Fibroblast of villous mesenchyme (primary cell): Measurements from ENCODE around the gene CTAGE1. TPM values are rescaled to one million over a fixed set of nuclear protein-coding genes. Genes with fewer than 3 reads are reported as not detected.

Experiments used
- DNase-seq: peaks from one replicate; pipeline ENCODE4 v3.0.0-alpha.2; 2010; ENCODE audit warnings: low read depth
- H3K4me3 ChIP-seq: 2 replicates; pipeline ENCODE4 v1.5.1; 2011; ENCODE audit warnings: low read depth, mild to moderate bottlenecking, low read length
- total RNA-seq: library from RNA; depleted of rRNA; stranded (reverse); fragments of >200 nt; gene quantifications from 2 replicates; pipeline ENCODE4 v1.2.3, GENCODE V29; 2012
- TF ChIP-seq, protein P1 (sequence below): IDR thresholded peaks from 2 replicates; pipeline ENCODE4 v1.5.1; 2012; ENCODE audit warnings: low read depth, mild to moderate bottlenecking, low read length; ENCODE audit not compliant: insufficient read depth

Gene CTAGE1
- total RNA-seq, 1 donor, result 0.43 TPM

DNA sequence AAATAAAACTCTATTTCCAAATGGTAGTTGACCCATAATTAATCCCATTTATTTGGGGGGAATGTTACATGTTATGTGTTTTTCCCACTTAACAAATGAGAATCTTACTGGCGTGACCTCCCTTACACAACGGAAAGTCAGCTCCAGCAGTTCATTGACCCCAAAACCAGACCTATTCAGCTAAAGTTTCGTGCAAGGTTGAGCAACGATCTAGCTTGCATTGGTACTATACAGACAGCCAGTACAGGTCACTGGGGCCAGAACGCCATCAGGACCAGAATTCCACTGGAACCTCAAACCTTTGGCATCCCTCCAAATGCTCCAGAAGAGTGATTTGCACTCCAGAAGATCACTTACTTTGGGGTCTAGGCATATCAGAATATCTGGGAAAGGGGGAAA lies 6.8 kb upstream of the CTAGE1 start:
- DNase-seq, result no peak
- H3K4me3 ChIP-seq, result no peak overlapping the region
- TF ChIP-seq, protein P1, sequence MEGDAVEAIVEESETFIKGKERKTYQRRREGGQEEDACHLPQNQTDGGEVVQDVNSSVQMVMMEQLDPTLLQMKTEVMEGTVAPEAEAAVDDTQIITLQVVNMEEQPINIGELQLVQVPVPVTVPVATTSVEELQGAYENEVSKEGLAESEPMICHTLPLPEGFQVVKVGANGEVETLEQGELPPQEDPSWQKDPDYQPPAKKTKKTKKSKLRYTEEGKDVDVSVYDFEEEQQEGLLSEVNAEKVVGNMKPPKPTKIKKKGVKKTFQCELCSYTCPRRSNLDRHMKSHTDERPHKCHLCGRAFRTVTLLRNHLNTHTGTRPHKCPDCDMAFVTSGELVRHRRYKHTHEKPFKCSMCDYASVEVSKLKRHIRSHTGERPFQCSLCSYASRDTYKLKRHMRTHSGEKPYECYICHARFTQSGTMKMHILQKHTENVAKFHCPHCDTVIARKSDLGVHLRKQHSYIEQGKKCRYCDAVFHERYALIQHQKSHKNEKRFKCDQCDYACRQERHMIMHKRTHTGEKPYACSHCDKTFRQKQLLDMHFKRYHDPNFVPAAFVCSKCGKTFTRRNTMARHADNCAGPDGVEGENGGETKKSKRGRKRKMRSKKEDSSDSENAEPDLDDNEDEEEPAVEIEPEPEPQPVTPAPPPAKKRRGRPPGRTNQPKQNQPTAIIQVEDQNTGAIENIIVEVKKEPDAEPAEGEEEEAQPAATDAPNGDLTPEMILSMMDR, result no peak

DNA sequence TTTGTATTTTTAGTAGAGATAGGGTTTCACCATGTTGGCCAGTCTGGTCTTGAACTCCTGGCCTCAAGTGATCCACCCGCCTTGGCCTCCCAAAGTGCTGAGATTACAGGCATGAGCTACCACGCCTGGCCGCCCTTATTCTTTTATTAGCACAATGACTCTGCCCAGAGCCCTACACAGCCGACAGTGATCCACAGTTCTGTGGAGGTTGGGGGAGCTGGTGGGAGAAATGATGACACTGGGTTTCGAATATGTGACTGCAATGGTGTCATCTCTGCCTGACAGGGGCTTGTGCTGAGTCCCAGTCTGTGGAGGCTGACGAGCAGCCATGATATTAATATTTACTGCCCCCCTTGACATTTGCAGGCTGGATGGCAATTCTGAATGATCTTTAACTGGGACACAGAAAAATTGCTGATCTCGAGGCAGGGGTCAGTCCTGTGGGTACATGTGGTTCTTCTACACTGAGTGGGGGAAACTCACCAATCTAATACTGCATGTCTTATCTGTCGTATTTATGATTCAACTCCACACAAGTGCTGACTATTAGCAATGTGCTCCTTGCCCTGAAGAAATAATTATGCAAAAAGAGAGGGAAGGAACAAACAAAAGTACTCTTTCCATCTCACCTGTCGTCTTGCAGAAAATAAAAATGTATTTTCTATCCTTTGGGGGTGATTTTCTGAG lies 6.3 kb upstream of the CTAGE1 start:
- H3K4me3 ChIP-seq, result no peak overlapping the region
- TF ChIP-seq, protein P1, result no peak
- DNase-seq, result no peak

GRCh38 chr18:22422909-22423548 lies 5.3 kb upstream of the CTAGE1 start:
- TF ChIP-seq, protein P1, result no peak
- peak; percentile 25 for DNase-seq
- no peak overlapping the region for H3K4me3 ChIP-seq

GRCh38 chr18:22420652-22421051 lies 2.9 kb upstream of the CTAGE1 start:
- no peak overlapping the region for H3K4me3 ChIP-seq
- no peak for DNase-seq
- TF ChIP-seq, protein P1, result no peak

DNA sequence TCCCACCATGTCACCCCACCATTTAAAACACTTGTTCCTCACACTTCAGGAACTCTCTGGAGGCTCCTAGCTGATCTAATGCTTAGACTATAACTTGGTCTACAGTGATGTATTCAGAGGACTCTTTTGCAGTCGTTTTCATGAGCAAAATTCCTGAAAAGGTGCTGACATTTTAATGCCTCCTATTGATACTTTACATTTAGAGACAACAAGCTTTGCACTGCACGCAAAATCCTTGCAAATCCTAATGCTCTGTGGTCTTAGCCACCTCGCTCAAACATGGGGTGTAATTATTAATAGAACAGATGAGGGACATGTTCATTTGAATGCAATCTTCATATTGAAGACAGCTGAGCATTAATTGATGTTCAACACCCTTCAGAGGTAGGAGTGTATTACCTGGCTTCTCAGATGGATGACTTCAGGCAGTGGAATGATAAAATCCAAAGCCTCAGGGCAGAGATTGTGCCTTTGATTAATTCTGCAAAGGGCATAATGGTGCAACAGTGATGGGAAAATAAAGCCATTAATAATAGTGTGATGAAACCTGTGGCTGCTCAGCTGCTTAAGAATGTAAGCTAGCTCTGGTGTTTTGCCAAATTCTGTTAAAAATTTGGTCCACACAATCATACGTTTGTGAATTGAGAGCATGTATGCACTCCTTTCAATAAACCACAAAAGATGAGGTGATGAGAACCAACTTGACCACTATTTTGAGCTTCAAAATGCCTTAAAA lies 5.4 kb downstream of the CTAGE1 start:
- TF ChIP-seq, protein P1, result no peak
- DNase-seq, result peak; percentile 63

DNA sequence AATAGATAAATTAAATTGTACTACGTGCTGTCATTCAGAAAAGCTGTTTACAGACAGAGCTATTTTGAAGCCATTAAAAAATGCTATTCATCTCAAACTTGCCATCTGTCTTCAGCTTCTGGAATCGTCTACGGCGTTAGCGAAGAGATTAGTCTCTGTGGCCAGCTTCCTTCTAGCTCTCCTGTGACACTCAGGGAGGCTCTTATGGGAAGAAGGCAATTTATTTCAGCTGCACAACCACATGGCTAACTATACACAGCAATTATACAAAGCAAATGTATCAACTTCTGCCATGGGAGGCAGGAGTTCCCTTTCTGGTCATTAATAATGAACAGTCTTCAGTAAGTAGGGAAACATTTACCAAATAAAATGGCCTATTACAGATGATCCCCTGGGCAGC lies 6.3 kb downstream of the CTAGE1 start:
- DNase-seq, result no peak

More for the DNA sequence above, 5.4 kb downstream of the CTAGE1 start:
- H3K4me3 ChIP-seq, result no peak overlapping the region

More for the DNA sequence above, 6.3 kb downstream of the CTAGE1 start:
- TF ChIP-seq, protein P1, result no peak
- H3K4me3 ChIP-seq, result no peak overlapping the region
